Measurements from ENCODE around the gene CFAP61. TPM values are rescaled to one million over a fixed set of nuclear protein-coding genes. Genes with fewer than 3 reads are reported as not detected.

The CFAP61 gene
- total and polyA plus RNA-seq, 3 experiments from 2014 or later: not detected

GRCh38 chr20:20184706-20185105 lies 132.4 kb downstream of the CFAP61 start:
- Histone ChIP-seq H3K27ac (ENCODE audit: low read depth, low read length) (no peak overlapping the region), H3K36me3 (ENCODE audit: insufficient read depth, low read length) (no peaks in the 10 kb centered on the region), H3K9me3 (ENCODE audit: low read length) (no peaks in the 10 kb centered on the region), H3K4me1 (ENCODE audit: insufficient read depth, low read length) (no peaks in the 10 kb centered on the region), H3K4me3 (ENCODE audit: low read length) (no peak overlapping the region), H3K27me3 (ENCODE audit: insufficient read depth, low read length, poor library complexity, severe bottlenecking) (no peaks in the 10 kb centered on the region)
- peaks cover 0 to 5% (median 0%) of the 10 kb centered on the region in 3 donors for H3K36me3 Mint-ChIP-seq
- peaks cover 0 to 33% (median 25%) of the 10 kb centered on the region in 3 donors for H3K4me1 Mint-ChIP-seq
- ChIA-PET CTCF (interaction anchor here (0.6 kb wide), 1 partner anchor 1070 kb away, joined by 3 read pairs; no protein-coding TSS in a partner anchor), POLR2A (no interaction called here)
- H3K9me3 Mint-ChIP-seq: peaks cover 0 to 11% (median 8%) of the 10 kb centered on the region in 5 donors
- H3K4me3 Mint-ChIP-seq: no peak overlapping the region
- H3K27me3 Mint-ChIP-seq: peaks cover 5 to 11% of the 10 kb centered on the region in 2 donors
- DNase-seq: no peak
- peak overlapping the region in 2 of 8 donors; percentile 7 to 42 for H3K27ac Mint-ChIP-seq

- H3K36me3 Mint-ChIP-seq: peaks cover 0 to 5% (median 0%) of the 10 kb centered on the region in 3 donors
- ChIA-PET POLR2A (no interaction called here), CTCF (no interaction called here)
- no peak for DNase-seq
- no peaks in the 10 kb centered on the region for H3K36me3 ChIP-seq (ENCODE audit: insufficient read depth, low read length)
- H3K4me3 ChIP-seq (ENCODE audit: low read length): no peak overlapping the region
- H3K4me1 ChIP-seq (ENCODE audit: insufficient read depth, low read length): no peaks in the 10 kb centered on the region
- no peak overlapping the region for H3K27ac ChIP-seq (ENCODE audit: low read depth, low read length)
- H3K27me3 Mint-ChIP-seq: peaks cover 0 to 2% of the 10 kb centered on the region in 2 donors
- no peaks in the 10 kb centered on the region for H3K27me3 ChIP-seq (ENCODE audit: insufficient read depth, low read length, poor library complexity, severe bottlenecking)
- H3K9me3 ChIP-seq (ENCODE audit: low read length): no peaks in the 10 kb centered on the region
- H3K27ac Mint-ChIP-seq: peak overlapping the region in 3 of 8 donors; percentile 20 to 42 (median 24)
- H3K9me3 Mint-ChIP-seq: peaks cover 0 to 2% (median 0%) of the 10 kb centered on the region in 5 donors
- H3K4me3 Mint-ChIP-seq: no peak overlapping the region
- peaks cover 0 to 24% (median 7%) of the 10 kb centered on the region in 3 donors for H3K4me1 Mint-ChIP-seq
Measured at GRCh38 chr20:20188647-20189046, 136.3 kb downstream of the CFAP61 start.

- no peak for DNase-seq
- no peak overlapping the region for H3K27ac Mint-ChIP-seq
- H3K27me3 Mint-ChIP-seq: peaks cover 5 to 7% of the 10 kb centered on the region in 2 donors
- H3K36me3 Mint-ChIP-seq: peaks cover 0 to 3% (median 0%) of the 10 kb centered on the region in 3 donors
- Histone ChIP-seq H3K9me3 (ENCODE audit: low read length) (no peaks in the 10 kb centered on the region), H3K4me3 (ENCODE audit: low read length) (no peak overlapping the region), H3K27me3 (ENCODE audit: insufficient read depth, low read length, poor library complexity, severe bottlenecking) (no peaks in the 10 kb centered on the region), H3K36me3 (ENCODE audit: insufficient read depth, low read length) (no peaks in the 10 kb centered on the region), H3K4me1 (ENCODE audit: insufficient read depth, low read length) (no peaks in the 10 kb centered on the region), H3K27ac (ENCODE audit: low read depth, low read length) (no peak overlapping the region)
- POLR2A ChIA-PET: no interaction called here
- H3K9me3 Mint-ChIP-seq: no peaks in the 10 kb centered on the region
- CTCF ChIA-PET: no interaction called here
- peaks cover 0 to 16% (median 5%) of the 10 kb centered on the region in 3 donors for H3K4me1 Mint-ChIP-seq
- H3K4me3 Mint-ChIP-seq: no peak overlapping the region
Measured at GRCh38 chr20:20192366-20192765, 140.0 kb downstream of the CFAP61 start.

- no peaks in the 10 kb centered on the region for H3K4me1 ChIP-seq (ENCODE audit: insufficient read depth, low read length)
- ChIA-PET POLR2A (interaction anchor here (0.6 kb wide), 1 partner anchor 24 kb away, joined by 3 read pairs; no protein-coding TSS in a partner anchor), CTCF (no interaction called here)
- no peaks in the 10 kb centered on the region for H3K9me3 ChIP-seq (ENCODE audit: low read length)
- DNase-seq: no peak
- no peak overlapping the region for H3K4me3 ChIP-seq (ENCODE audit: low read length)
- Mint-ChIP-seq H3K4me1 (peaks cover 0 to 16% (median 5%) of the 10 kb centered on the region in 3 donors), H3K9me3 (no peaks in the 10 kb centered on the region), H3K4me3 (no peak overlapping the region), H3K27ac (peak overlapping the region in 1 of 8 donors; percentile 43), H3K27me3 (peaks cover 5 to 7% of the 10 kb centered on the region in 2 donors), H3K36me3 (peaks cover 0 to 5% (median 0%) of the 10 kb centered on the region in 3 donors)
- H3K27me3 ChIP-seq (ENCODE audit: insufficient read depth, low read length, poor library complexity, severe bottlenecking): no peaks in the 10 kb centered on the region
- H3K36me3 ChIP-seq (ENCODE audit: insufficient read depth, low read length): no peaks in the 10 kb centered on the region
- no peak overlapping the region for H3K27ac ChIP-seq (ENCODE audit: low read depth, low read length)
Measured at GRCh38 chr20:20195021-20195705, 142.8 kb downstream of the CFAP61 start.

- peaks cover 0 to 5% (median 0%) of the 10 kb centered on the region in 3 donors for H3K36me3 Mint-ChIP-seq
- CTCF ChIA-PET: no interaction called here
- no peak overlapping the region for H3K27ac Mint-ChIP-seq
Measured at GRCh38 chr20:20196610-20197009, 144.3 kb downstream of the CFAP61 start.

GRCh38 chr20:20198011-20198410 lies 145.7 kb downstream of the CFAP61 start:
- H3K4me3 ChIP-seq (ENCODE audit: low read length): no peak overlapping the region
- H3K27me3 ChIP-seq (ENCODE audit: insufficient read depth, low read length, poor library complexity, severe bottlenecking): no peaks in the 10 kb centered on the region
- no peak for DNase-seq
- Mint-ChIP-seq H3K9me3 (no peaks in the 10 kb centered on the region), H3K4me3 (no peak overlapping the region), H3K4me1 (peaks cover 0 to 1% (median 0%) of the 10 kb centered on the region in 3 donors), H3K27me3 (peaks cover 5 to 15% of the 10 kb centered on the region in 2 donors), H3K36me3 (peaks cover 0 to 5% (median 0%) of the 10 kb centered on the region in 3 donors), H3K27ac (no peak overlapping the region)
- no peak overlapping the region for H3K27ac ChIP-seq (ENCODE audit: low read depth, low read length)
- CTCF ChIA-PET: no interaction called here
- no peaks in the 10 kb centered on the region for H3K36me3 ChIP-seq (ENCODE audit: insufficient read depth, low read length)
- no peaks in the 10 kb centered on the region for H3K9me3 ChIP-seq (ENCODE audit: low read length)
- H3K4me1 ChIP-seq (ENCODE audit: insufficient read depth, low read length): no peaks in the 10 kb centered on the region
- POLR2A ChIA-PET: no interaction called here

More at GRCh38 chr20:20196610-20197009, 144.3 kb downstream of the CFAP61 start:
- no peaks in the 10 kb centered on the region for H3K9me3 ChIP-seq (ENCODE audit: low read length)
- no peak overlapping the region for H3K4me3 Mint-ChIP-seq
- H3K4me3 ChIP-seq (ENCODE audit: low read length): no peak overlapping the region
- H3K9me3 Mint-ChIP-seq: no peaks in the 10 kb centered on the region
- peaks cover 0 to 15% (median 5%) of the 10 kb centered on the region in 3 donors for H3K4me1 Mint-ChIP-seq
- POLR2A ChIA-PET: no interaction called here
- no peak for DNase-seq
- peaks cover 5 to 10% of the 10 kb centered on the region in 2 donors for H3K27me3 Mint-ChIP-seq
- no peaks in the 10 kb centered on the region for H3K36me3 ChIP-seq (ENCODE audit: insufficient read depth, low read length)
- no peaks in the 10 kb centered on the region for H3K4me1 ChIP-seq (ENCODE audit: insufficient read depth, low read length)
- H3K27ac ChIP-seq (ENCODE audit: low read depth, low read length): no peak overlapping the region
- no peaks in the 10 kb centered on the region for H3K27me3 ChIP-seq (ENCODE audit: insufficient read depth, low read length, poor library complexity, severe bottlenecking)

GRCh38 chr20:20199361-20200160 lies 147.2 kb downstream of the CFAP61 start:
- no peaks in the 10 kb centered on the region for H3K4me1 ChIP-seq (ENCODE audit: insufficient read depth, low read length)
- CTCF ChIA-PET: no interaction called here
- H3K27ac Mint-ChIP-seq: no peak overlapping the region
- no peaks in the 10 kb centered on the region for H3K27me3 ChIP-seq (ENCODE audit: insufficient read depth, low read length, poor library complexity, severe bottlenecking)
- H3K4me3 ChIP-seq (ENCODE audit: low read length): no peak overlapping the region
- no peaks in the 10 kb centered on the region for H3K9me3 Mint-ChIP-seq
- peaks cover 0 to 2% (median 0%) of the 10 kb centered on the region in 3 donors for H3K4me1 Mint-ChIP-seq
- H3K36me3 Mint-ChIP-seq: peaks cover 0 to 5% (median 0%) of the 10 kb centered on the region in 3 donors
- POLR2A ChIA-PET: no interaction called here
- H3K27ac ChIP-seq (ENCODE audit: low read depth, low read length): no peak overlapping the region
- H3K36me3 ChIP-seq (ENCODE audit: insufficient read depth, low read length): no peaks in the 10 kb centered on the region
- H3K9me3 ChIP-seq (ENCODE audit: low read length): no peaks in the 10 kb centered on the region
- no peak for DNase-seq
- peaks cover 7 to 17% of the 10 kb centered on the region in 2 donors for H3K27me3 Mint-ChIP-seq
- peak overlapping the region in 1 of 7 donors; percentile 18 for H3K4me3 Mint-ChIP-seq

- Mint-ChIP-seq H3K4me3 (no peak overlapping the region), H3K4me1 (peaks cover 0 to 7% (median 0%) of the 10 kb centered on the region in 3 donors), H3K27me3 (peaks cover 11 to 26% of the 10 kb centered on the region in 2 donors), H3K36me3 (peaks cover 0 to 5% (median 0%) of the 10 kb centered on the region in 3 donors), H3K27ac (no peak overlapping the region), H3K9me3 (no peaks in the 10 kb centered on the region)
- ChIA-PET CTCF (no interaction called here), POLR2A (no interaction called here)
- Histone ChIP-seq H3K36me3 (ENCODE audit: insufficient read depth, low read length) (no peaks in the 10 kb centered on the region), H3K9me3 (ENCODE audit: low read length) (no peaks in the 10 kb centered on the region), H3K27ac (ENCODE audit: low read depth, low read length) (no peak overlapping the region), H3K4me3 (ENCODE audit: low read length) (no peak overlapping the region), H3K4me1 (ENCODE audit: insufficient read depth, low read length) (no peaks in the 10 kb centered on the region), H3K27me3 (ENCODE audit: insufficient read depth, low read length, poor library complexity, severe bottlenecking) (no peaks in the 10 kb centered on the region)
- DNase-seq: no peak
Measured at GRCh38 chr20:20201124-20201523, 148.8 kb downstream of the CFAP61 start.
